Measurements from ENCODE around the gene MMP24. TPM values are rescaled to one million over a fixed set of nuclear protein-coding genes. Genes with fewer than 3 reads are reported as not detected.

MMP24 gene
- total RNA-seq, 1 donor from 2014 or later, result 1.1 TPM

DNA sequence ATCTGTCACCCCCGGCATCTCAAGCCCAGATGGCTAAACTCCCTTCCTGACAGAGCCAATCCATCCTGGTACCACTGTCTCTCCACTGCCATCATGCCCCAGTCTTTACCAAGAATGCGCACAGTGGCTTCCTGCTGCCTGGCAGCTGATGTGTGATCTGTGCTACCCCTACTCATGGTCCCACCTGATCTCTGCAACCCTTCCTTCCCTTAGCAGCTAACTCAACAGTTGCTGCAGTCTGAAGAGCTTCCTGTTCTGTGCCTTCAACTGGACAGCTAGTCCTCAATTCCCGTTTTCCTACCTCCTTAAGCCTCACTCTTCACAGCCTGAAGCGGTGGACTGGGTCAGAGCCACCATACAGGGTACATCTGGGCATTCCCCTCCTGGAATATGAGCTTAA is 73.3 kb downstream of the MMP24 start:
- Mint-ChIP-seq H3K36me3 (no peaks in the 10 kb centered on the region), H3K4me3 (no peak overlapping the region), H3K27me3 (ENCODE audit: low read depth) (peaks cover 7% of the 10 kb centered on the region), H3K27ac (no peak overlapping the region), H3K4me1 (peaks cover 1% of the 10 kb centered on the region), H3K9me3 (no peaks in the 10 kb centered on the region)
- DNase-seq (ENCODE audit: low spot score in 2 of 2, unreplicated experiment in 2 of 2), result no peak
- TF ChIP-seq, protein P1, sequence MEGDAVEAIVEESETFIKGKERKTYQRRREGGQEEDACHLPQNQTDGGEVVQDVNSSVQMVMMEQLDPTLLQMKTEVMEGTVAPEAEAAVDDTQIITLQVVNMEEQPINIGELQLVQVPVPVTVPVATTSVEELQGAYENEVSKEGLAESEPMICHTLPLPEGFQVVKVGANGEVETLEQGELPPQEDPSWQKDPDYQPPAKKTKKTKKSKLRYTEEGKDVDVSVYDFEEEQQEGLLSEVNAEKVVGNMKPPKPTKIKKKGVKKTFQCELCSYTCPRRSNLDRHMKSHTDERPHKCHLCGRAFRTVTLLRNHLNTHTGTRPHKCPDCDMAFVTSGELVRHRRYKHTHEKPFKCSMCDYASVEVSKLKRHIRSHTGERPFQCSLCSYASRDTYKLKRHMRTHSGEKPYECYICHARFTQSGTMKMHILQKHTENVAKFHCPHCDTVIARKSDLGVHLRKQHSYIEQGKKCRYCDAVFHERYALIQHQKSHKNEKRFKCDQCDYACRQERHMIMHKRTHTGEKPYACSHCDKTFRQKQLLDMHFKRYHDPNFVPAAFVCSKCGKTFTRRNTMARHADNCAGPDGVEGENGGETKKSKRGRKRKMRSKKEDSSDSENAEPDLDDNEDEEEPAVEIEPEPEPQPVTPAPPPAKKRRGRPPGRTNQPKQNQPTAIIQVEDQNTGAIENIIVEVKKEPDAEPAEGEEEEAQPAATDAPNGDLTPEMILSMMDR (IDR thresholded peaks at IDR 0.05; ENCODE audit: unreplicated experiment), result no peak

DNA sequence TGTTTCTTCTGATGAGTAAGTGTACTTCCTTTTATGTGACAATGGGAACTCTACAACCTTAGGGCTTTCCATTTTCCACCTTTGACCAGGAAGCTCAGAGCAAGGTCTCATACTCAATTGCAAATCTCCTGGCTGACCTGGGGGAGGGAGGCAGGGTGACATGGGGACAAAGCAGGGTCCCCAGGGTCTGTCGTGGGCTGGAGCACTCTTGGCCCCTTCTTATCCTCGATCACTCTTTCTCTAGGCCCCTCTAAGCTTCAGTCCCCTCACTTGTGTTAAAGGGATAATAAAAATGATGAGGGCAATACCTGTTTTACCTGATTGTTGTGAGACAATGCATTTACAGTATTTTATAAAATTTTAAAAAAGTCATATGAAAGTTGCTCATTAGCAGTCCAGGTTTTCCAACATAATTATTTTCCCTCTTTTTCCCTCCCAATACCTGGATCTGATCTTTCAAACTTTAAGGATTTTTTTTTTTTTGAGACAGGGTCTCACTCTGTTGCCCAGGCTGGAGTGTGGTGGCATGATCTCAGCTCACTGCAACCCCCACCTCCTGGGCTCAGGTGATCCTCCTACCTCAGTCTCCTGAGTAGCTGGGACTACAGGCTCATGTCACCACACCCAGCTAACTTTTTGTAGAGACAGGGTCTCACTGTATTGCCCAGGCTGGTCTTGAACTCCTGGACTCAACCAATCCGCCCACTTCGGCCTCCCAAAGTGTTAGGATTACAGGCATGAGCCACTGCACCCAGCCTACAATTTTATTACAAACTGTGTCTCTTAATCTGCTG is 74.2 kb downstream of the MMP24 start:
- H3K36me3 Mint-ChIP-seq, result no peaks in the 10 kb centered on the region
- no peaks in the 10 kb centered on the region for H3K9me3 Mint-ChIP-seq
- no peak for DNase-seq (ENCODE audit: low spot score in 2 of 2, unreplicated experiment in 2 of 2)
- no peak overlapping the region for H3K4me3 Mint-ChIP-seq
- peaks cover 1% of the 10 kb centered on the region for H3K4me1 Mint-ChIP-seq
- TF ChIP-seq, protein P1 (IDR thresholded peaks at IDR 0.05; ENCODE audit: unreplicated experiment), result no peak
- no peak overlapping the region for H3K27ac Mint-ChIP-seq
- peaks cover 7% of the 10 kb centered on the region for H3K27me3 Mint-ChIP-seq (ENCODE audit: low read depth)

DNA sequence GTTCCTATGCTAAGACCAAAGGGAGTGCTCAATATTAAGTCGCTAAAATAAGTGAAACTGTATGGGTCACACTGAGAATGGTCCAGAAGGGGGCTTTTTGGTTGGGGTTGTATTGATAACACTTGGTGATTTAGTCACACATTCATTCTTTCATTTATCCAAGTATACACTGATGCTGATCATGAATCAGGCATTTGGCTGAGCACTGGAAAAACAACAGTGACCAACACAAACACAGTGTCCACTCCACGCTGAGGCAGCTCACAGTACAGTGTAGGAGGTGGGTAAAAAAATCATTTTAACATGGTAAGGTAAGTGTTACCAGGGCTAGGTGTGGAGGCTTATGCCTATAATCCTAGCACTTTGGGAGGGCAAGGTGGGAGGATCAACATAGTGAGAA is 74.9 kb downstream of the MMP24 start:
- TF ChIP-seq, protein P1 (IDR thresholded peaks at IDR 0.05; ENCODE audit: unreplicated experiment), result no peak
- H3K9me3 Mint-ChIP-seq, result no peaks in the 10 kb centered on the region
- no peak overlapping the region for H3K4me3 Mint-ChIP-seq
- H3K27me3 Mint-ChIP-seq (ENCODE audit: low read depth), result peaks cover 6% of the 10 kb centered on the region
- DNase-seq (ENCODE audit: low spot score in 2 of 2, unreplicated experiment in 2 of 2), result no peak
- no peak overlapping the region for H3K27ac Mint-ChIP-seq
- peaks cover 3% of the 10 kb centered on the region for H3K36me3 Mint-ChIP-seq
- peaks cover 1% of the 10 kb centered on the region for H3K4me1 Mint-ChIP-seq

DNA sequence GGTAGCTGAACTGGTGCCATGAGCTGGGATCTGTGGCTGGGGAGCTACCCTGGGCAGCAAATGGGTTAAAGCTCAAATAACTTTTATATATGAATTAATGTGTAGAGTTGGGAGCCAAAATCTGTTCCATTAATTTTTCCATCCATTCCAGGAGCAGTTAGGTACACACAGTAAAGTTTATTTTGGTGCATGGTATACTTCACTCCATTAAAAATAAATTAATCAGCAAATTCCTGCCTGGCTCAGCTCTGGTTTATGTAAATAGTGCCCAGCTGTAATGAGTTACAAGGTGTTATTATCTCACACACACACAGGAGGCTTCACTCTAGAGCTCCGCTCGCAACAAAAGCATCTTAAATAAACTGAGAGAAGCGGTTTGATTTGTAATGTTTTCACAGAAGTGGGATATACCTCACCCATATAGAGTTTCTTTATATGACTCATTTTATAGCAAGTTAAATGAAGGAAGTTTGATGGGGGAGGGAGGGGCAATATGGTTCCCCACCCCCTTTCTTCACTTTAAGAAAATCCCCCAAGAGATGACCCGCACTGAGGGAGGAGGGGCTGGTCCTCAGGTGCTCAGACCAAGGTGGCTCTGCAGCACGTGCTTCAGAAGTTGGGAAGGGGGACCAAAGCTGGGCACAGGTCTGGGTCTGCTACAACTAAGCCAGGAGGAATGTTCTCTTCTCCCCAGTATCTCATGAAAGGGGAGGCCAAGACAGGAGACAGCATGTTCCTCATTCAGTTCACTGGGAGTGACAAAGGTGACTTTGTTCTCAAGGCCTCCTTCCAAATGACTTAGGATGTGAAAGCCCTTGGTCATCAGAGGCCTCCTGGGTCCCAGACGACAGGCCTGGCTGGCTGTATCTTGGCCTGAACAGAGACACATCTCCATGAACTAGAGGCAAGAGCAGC is 76.2 kb downstream of the MMP24 start:
- Mint-ChIP-seq H3K36me3 (peaks cover 3% of the 10 kb centered on the region), H3K4me3 (no peak overlapping the region), H3K27me3 (ENCODE audit: low read depth) (peaks cover 3% of the 10 kb centered on the region), H3K27ac (no peak overlapping the region), H3K9me3 (no peaks in the 10 kb centered on the region), H3K4me1 (peaks cover 1% of the 10 kb centered on the region)
- TF ChIP-seq, protein P1 (IDR thresholded peaks at IDR 0.05; ENCODE audit: unreplicated experiment), result no peak
- DNase-seq (ENCODE audit: low spot score in 2 of 2, unreplicated experiment in 2 of 2), result no peak

DNA sequence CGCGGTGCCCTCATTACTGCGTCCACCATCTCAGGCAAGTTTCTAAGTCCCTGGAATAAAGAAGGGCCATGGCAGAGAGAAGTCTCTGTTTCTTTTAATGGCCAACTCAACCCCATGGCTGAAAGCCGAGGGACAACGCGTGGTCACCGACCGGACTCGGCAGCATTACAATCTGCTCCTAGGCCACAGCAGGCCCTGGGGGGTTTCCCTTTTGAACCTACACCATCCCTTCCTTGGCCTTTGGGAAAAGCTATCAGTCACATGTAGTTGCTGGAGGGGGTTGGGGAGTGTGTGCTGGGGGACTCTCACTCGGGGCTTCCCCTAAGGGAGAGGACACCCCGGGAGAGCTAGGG is 76.9 kb downstream of the MMP24 start:
- Mint-ChIP-seq H3K36me3 (peaks cover 3% of the 10 kb centered on the region), H3K27ac (no peak overlapping the region), H3K4me1 (peaks cover 1% of the 10 kb centered on the region), H3K9me3 (no peaks in the 10 kb centered on the region), H3K27me3 (ENCODE audit: low read depth) (peaks cover 3% of the 10 kb centered on the region), H3K4me3 (no peak overlapping the region)
- TF ChIP-seq, protein P1 (IDR thresholded peaks at IDR 0.05; ENCODE audit: unreplicated experiment), result no peak
- no peak for DNase-seq (ENCODE audit: low spot score in 2 of 2, unreplicated experiment in 2 of 2)
